GM04504 (cell line): ENCODE measurements around the gene MRPS25.

Experiments
- DNase-seq: peaks from one replicate; pipeline ENCODE4 v3.0.0-alpha.2; 2012; ENCODE audit warnings: low read depth

Gene MRPS25

DNA sequence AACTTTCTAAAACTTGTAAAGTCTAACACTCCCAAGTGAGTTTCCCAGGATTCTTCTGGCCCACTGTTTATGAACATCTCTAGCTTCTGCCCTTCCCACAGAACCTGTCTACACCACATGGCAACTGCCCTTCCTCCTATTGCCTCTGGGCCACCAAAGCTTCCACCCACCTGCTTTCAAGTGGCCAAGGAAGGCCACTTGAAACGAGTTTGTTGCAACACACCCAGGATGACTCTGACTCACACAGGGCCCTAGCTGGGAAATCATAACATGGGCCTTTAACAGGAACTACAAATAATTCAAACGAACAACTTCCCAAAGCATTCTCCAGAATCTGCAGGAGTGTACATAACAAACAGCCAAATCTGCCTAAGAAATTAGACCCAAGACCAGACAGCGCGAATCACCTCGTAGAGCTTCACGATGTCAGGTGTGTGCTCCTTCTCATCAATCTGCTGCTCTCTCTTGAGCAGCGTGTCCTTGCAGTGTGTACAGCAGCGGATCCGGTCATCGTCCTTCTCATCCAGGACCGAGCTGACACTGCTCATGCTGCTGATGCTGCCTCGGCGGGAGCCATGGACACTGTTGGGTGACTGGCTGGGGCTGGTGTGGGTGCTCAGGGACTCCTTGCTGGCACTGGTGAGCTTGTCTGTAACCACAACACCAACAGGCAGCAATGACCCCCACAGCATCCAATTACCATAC lies 17.0 kb upstream of the MRPS25 start:
- DNase-seq = no peak

GRCh38 chr3:15079091-15079490 lies 14.0 kb upstream of the MRPS25 start:
- DNase-seq = no peak

GRCh38 chr3:15074500-15074899 lies 9.4 kb upstream of the MRPS25 start:
- DNase-seq = no peak

- no peak for DNase-seq
These were observed 6.6 kb upstream of the MRPS25 start for GRCh38 chr3:15071699-15072098.

DNA sequence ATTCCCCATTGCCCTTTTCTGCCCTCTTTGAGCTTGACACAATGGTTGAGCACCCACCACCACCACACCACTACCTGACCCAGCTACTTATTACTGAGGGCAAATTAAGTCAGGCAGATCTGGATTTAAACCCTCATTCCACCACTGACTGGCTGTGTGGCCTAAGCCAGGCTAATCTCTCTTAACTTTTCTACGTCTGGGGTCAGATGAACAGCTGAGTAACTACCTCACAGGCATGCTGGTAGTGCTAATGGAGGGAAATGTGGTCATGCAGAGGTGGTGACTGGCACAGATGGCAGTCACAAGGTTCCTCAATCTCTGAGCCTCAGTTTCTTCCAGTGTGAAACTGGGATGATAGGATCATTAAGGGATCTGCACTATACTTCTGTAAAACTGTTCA lies 4.3 kb upstream of the MRPS25 start:
- DNase-seq = no peak

DNA sequence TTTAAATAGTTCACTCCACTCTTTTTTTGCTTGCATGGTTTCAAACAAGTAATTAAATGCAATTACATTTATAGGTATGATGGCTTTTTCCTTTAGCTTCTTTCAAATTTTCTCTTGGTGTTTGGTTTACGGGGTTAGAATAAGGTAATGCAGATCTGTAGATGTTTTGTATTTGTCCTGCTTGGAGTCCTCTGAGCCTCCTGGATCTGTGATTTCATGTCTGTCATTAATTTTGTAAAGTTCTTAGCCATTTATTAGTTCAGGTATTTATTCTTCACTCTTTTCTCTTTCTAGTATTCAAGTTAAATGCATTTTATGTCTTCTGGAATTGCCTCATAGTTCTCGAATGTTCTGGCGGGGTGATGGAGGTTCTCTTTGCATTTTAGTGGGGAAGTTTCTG lies 1.4 kb upstream of the MRPS25 start:
- DNase-seq = no peak

GRCh38 chr3:15065550-15066007 lies 464 bp upstream of the MRPS25 start:
- no peak for DNase-seq

DNA sequence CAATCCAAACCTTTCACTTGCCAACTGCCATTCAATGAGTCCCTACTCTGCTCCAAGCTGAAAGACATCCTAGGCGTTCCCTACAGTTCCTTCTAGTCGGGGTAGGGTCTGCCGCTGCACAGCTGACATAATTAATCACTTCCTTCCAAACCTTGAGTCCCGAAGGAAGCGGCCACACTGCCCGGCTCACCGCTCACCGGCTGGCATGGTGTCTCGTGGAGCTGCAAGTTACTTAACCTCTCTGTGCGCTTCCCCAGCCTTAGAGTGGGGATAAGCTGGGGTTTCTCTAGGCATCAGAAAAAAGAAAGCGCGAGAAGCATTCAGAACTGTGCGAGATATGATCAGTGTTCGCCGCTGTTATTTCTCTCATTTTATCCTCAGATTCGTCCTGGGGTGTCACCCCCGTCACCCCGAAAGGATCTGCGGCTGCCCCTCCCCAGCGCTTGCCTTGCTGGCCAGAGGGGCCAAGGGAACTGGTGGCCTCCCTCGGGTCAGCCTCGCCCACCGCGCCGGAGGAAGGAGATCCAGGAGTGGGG lies 748 bp downstream of the MRPS25 start:
- no peak for DNase-seq

DNA sequence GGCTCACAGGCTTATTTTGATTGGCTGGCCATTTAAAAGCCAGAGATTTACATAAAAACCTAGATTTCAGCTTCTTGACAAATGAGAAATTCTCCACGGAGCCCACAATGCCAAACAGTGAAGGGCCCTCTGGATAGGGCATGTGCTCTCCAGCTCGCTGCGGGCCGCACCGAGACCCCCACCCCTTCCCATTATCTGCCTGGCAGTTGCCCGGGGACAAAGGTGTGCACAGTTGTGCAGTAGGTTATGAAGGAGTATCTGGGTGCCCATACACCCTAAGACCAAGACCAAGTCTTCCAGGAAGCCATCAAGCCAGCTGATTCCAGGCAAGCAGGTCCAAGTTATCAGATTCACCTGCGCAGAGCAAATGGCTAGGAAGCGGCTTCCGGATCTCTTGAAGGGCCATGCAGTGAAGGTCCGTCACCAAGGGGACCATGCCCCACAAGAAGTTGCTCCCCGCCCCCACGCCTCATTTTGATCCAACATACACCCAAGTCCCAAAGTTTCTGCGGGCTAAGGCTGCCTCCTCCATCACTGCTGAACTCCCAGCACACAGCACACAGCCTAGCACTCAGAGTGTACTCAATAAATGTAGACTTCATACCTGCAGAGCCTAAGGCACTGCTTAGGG lies 1.3 kb downstream of the MRPS25 start:
- no peak for DNase-seq

- DNase-seq = no peak
These were observed 1.9 kb downstream of the MRPS25 start for GRCh38 chr3:15063238-15063637.

DNA sequence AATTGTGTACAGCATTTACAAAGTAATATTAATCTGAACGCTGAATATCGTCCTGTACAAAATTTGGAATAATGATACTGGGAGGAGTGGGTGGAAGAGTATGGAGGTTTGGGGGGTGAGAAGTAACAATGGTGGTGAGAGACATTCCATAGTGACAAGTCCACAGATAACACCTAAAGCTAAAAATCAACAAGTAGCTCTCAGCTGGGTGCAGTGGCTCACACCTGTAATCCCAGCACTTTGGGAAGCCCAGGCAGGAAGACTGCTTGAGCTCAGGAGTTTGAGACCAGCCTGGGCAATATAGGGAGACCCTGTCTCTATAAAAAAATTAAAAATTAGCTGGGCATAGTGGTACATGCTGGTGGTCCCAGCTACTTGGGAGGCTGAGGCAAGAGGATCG lies 5.1 kb downstream of the MRPS25 start:
- DNase-seq = no peak

DNA sequence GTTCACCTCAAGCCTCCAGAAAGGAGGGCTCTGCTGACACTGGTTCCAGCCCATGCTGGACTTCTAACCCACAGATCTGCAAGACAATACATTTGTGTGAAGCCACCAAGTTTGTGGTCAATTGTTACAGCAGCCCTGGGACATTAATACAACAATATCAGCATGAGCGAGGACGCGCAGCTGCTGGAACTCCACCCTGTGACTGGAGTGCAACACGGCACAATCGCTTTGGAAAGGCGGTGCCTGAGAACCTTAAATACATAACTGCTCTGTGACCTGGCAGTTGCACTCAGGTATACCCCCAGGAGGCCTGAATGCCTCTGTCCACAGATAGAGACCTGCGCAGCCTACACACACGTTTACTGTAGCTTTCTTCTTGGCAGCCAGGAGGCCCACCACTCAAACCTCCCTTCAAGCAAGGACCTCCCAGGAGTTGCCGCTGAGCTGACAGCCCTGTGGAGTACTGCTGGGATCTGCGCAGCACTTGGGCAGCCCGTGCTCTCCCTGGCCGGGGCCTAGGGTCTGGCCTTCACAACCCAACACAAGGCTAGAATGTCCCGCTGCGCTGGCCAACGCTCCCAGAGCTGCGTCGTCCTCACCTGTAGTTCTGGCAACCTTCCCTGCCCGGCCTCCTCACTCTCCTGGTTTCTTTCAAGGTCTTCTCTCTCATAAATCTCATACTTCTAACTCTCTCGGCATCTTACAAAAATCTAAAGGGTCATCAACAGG lies 8.3 kb downstream of the MRPS25 start:
- DNase-seq = no peak

DNA sequence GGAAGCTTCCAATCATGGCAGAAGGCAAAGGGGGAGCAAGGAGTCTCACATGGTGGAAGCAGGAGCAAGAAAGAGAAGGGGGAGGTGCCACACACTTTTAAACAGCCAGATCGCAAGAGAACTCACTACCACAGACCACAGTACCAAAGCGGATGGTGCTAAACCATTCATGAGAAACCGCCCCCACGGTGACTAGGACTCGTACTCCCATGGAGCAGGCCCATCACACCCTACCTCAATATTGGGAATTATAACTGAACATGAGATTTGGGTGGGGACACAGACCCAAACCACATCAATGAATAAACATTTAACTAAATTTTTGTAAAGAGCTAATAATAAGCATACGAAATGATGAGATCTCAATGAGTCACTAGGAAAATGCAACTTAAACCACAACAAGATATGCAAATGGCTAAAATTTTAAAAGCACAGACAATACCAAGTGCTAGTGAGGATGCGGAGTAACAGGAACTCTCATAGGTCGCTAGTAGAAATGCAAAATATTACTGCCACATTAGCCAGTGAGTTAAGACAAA lies 10.0 kb downstream of the MRPS25 start:
- DNase-seq = no peak

DNA sequence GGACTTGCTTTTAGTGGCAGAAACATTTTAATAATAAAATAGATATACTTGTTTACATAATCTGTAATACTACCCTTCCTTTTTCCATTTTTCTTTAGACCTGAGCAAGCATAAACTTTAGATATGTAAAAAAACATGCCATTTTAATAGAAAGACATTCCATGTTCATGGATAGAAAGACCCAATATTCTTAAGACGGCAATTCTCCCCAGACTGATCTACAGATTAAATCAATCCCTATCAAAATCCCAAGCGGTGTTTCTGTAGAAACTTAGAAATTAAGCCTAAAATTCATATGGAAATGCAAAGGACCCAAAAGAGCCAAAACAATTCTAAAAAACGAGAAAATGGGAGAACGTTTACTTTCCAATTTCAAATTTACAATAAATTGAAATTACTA lies 11.6 kb downstream of the MRPS25 start:
- no peak for DNase-seq

DNA sequence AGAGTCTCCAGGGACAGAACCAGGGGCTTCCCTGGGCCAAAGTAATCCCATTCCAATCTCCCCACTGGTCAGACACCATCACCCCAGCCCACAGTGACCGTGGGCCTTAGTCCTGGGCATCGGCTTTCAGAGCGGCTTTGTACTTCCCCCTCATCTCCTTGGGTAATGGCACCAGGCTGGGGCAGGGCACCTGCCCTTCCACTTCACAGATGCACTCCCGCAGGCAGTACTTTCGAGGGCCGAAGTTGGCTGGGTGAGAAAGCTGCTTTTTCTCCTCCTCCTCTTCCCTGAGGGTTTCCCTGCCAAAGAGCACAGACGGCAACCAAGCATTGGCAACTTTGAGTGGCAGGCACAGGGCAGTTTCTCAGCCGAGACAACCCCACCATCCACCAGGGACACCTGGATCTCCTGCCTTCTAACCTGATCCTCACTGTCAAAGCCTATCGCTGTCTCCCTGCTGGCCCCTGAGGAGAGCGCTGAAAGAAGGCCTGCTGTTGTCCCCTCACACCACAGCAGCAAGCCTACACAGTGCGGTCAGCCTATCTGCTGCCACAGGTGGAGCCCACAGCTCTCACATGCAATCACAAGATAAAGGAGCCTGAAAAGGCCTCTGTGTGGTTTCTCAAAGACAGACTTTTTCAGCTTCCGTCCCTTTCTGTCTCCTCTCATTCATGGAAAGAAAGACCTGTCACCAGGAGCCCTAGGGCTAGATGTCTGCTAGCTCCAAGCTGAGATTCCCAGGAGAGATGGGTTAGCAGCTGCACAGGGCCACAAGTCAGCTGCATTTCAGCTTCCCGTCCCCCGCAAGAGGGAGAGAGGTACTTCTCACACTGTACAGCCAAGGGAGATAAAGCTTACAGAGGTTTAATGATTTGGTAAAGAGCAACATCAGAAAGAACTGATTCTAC lies 12.5 kb downstream of the MRPS25 start:
- DNase-seq = no peak

- no peak for DNase-seq
These were observed 13.6 kb downstream of the MRPS25 start for GRCh38 chr3:15051531-15051930.

- no peak for DNase-seq
These were observed 14.6 kb downstream of the MRPS25 start for GRCh38 chr3:15050405-15051092.

GRCh38 chr3:15049584-15049983 lies 15.5 kb downstream of the MRPS25 start:
- DNase-seq = no peak

- DNase-seq = no peak
These were observed 19.4 kb downstream of the MRPS25 start for GRCh38 chr3:15045667-15046066.

- DNase-seq = no peak
These were observed 20.8 kb downstream of the MRPS25 start for GRCh38 chr3:15044326-15044725.
